HG03460 (cell line): ENCODE measurements around the gene EYS.
"Not testable (repeated sequence)": the region's sequence is repeated elsewhere in the genome, so short reads cannot be mapped to it uniquely, and the experiment has no call there.

Source experiments
- ATAC-seq: cut with Tn5 transposase; IDR thresholded peaks from one replicate; pipeline ENCODE4 v1.9.1; 2021; ENCODE audit not compliant: unreplicated experiment

The EYS gene

DNA sequence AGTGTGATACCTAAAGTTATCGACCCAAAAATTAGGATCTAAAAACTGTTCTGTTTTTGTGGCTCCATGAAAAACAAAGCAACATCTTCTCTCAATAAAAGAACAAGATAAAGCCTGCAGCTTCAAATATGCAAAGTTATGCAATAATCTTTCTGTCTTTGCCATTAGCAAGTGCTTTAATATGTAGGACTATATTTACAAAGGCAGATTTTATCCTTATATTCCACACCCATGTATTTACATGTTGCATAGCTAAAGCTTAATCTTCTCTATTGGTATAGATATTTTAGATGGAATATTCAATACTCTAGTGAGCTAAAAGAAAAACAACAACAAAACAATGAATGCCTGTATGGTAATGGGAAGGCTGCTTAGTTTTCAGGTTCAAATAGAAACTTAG, 1443.2 kb downstream of the EYS start:
- no peak for ATAC-seq

DNA sequence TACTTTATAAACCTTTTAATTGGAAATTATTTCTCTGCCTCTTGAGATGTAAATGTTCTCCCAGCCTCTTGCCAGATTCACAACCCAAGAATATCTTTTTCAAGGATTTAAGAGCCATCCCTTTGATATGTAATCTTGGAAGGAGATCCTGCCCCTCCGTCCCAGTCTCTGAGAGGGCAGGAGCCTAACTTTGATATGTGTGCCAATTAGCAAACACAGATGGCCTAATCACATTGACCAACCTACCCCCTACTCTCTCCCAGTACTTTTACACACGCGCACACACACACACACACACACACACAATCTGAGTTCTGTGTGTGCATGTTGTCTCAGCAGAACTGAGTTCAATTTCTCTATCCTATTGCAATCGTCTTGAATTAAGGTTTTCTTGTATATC, 1447.7 kb downstream of the EYS start:
- ATAC-seq: no peak

- no peak for ATAC-seq
Observed at GRCh38 chr6:64258752-64259151, 1448.3 kb downstream of the EYS start.

DNA sequence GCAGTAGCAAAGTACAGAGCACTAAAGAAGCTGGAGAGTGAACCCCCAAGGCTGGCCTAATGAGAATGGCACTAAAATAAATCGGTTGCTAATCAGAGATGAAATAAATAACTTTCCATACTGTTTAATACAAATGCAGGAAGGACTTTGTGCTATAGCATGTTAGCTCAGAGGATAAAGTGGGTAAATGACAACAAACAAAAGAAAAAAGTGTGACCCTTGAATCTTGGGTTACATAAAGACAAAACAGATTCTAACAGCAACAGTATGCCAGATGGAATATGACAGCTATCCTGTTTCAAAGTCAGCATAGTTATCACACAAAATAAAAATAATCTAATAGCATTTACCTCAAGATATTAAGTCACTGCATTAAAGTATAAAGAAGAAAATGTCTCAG, 1448.7 kb downstream of the EYS start:
- no peak for ATAC-seq

- ATAC-seq: no peak
Observed at GRCh38 chr6:64257586-64257985, 1449.4 kb downstream of the EYS start.

DNA sequence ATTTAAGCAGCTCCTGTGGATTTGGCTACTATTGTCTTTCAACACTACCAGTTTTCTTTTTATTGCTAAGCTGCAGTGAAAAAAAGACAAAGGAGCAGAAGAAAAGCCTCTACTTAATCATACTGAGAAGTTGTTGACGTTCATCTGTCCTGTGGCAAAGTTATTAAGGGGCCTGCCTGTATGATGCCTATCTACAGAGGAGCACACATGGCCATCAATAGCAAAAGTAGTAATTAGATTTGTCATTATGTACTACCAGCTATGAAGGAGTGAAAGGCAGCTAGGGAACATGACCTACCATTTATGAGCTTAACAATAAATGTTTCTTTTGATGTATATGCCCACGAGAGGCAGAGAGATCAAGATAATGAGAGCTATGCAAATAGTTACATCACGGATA, 1450.5 kb downstream of the EYS start:
- ATAC-seq: no peak

GRCh38 chr6:64255000-64255399, 1452.0 kb downstream of the EYS start:
- ATAC-seq: no peak

- no peak for ATAC-seq
Observed at GRCh38 chr6:64254558-64254957, 1452.5 kb downstream of the EYS start.

GRCh38 chr6:64252256-64252655, 1454.8 kb downstream of the EYS start:
- ATAC-seq: no peak

DNA sequence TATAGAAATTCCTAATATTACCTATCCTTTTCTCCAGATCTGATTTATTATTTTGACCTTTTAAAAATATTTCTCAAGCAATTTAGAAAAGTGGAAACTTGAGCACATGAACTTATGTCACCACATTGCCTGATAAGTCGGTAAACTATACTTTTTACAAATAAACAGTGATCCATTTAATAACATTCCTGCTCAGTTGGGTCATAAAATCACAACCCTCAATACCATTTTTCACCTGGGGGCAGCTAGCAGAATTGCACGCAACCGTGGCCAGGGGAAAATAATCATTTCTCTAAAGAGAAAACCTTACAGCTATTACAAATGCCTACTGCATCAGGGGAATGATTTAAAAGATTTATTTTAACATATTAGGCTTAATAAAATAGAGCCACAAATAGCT, 1456.9 kb downstream of the EYS start:
- no peak for ATAC-seq

DNA sequence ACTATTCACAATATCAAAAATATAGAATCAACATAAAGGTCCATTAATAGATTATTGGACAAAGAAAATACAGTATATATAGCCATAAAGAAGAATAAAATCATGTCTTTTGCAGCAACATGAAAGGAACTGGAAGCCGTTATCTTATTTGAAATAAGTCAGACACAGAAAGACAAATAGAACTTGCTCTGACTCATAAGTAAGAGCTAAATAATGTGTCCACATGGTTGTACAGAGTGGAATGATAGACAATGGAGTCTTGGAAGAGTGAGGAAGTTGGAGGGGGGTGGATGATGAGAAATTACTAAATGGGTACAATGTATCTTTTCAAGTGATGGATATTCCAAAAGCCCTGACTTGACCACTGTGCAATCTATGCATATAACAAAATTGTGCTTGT, 1457.9 kb downstream of the EYS start:
- no peak for ATAC-seq

- no peak for ATAC-seq
Observed at GRCh38 chr6:64243618-64244017, 1463.4 kb downstream of the EYS start.

- ATAC-seq: not testable (repeated sequence)
Observed at GRCh38 chr6:64238908-64239307, 1468.1 kb downstream of the EYS start.

DNA sequence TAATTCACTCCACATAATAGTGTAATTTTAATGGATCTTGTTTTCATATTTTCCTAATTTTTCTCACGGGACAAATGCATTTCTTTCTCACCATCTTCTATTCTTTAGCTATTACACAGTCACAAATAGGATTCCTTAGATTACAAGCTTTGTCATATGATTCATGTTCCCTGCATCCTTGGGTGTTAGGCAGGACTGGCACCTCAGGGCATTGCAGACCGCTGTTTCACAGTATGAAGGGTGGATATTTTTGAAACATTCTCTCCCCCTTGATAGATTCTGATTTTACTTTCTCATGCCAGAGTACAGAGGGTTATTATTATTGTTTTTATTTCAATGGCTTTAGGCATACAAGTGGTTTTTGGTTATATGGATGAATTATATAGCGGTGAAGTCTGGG, 1469.0 kb downstream of the EYS start:
- ATAC-seq: no peak

- no peak for ATAC-seq
Observed at GRCh38 chr6:64233746-64234145, 1473.3 kb downstream of the EYS start.

DNA sequence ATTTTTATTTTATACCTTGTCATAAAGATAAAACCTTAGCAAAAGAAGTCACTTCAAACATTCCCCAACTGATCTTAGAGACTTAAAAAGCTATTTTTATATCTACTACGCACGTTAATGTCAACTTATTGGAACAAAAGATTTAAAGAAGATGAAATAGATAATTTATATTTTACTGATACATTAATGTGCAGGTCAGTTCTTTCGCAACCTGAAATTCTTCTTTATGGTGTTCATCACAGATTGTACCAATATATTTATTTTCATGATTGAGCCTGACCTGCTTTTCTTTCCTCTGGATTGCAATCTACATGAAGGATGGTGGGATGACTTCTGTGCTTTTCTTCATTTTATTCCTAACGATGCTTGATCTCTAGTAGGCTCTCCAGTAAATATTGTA, 1475.1 kb downstream of the EYS start:
- ATAC-seq: no peak

DNA sequence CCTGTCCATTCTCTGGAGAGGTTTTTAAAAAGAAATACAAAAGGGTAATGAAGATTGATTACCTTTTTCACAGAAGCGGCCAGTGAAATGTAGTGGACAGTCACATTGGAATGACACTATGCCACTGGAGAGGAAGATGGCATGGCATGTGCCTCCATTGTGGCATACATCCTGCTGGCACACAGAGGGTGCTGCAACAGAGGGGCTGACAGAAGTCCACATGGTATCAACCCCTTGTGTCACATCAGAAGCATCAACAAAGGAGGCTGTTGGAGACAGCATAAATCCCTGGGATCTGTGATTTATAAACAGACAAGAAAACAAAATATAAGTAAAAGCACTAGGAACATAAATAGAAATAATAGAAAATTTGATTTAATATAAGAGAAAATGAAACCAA, 1476.5 kb downstream of the EYS start:
- ATAC-seq: no peak

GRCh38 chr6:64227863-64228262, 1479.2 kb downstream of the EYS start:
- no peak for ATAC-seq

DNA sequence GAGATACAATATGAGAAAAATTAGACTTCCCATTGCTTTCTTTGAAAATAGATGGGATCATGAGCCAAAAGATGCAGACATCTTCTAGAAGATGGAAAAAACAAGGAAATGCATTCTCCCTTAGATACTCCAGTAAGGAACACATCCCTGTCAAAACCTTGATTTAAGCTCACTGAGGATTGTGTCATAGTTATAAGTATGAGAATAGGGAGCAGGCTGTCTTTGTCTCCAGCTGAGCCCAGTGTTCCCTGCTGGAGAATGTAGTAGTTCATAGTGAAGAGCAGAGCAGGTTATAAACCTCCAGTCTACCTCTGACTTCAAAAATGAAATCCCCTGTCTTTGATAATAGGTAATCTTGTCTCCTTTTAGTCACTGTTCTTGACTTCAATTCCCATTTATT, 1481.5 kb downstream of the EYS start:
- no peak for ATAC-seq

- no peak for ATAC-seq
Observed at GRCh38 chr6:64224819-64225218, 1482.2 kb downstream of the EYS start.

- ATAC-seq: no peak
Observed at GRCh38 chr6:64221776-64222175, 1485.2 kb downstream of the EYS start.

GRCh38 chr6:64220801-64221200, 1486.2 kb downstream of the EYS start:
- ATAC-seq: no peak

DNA sequence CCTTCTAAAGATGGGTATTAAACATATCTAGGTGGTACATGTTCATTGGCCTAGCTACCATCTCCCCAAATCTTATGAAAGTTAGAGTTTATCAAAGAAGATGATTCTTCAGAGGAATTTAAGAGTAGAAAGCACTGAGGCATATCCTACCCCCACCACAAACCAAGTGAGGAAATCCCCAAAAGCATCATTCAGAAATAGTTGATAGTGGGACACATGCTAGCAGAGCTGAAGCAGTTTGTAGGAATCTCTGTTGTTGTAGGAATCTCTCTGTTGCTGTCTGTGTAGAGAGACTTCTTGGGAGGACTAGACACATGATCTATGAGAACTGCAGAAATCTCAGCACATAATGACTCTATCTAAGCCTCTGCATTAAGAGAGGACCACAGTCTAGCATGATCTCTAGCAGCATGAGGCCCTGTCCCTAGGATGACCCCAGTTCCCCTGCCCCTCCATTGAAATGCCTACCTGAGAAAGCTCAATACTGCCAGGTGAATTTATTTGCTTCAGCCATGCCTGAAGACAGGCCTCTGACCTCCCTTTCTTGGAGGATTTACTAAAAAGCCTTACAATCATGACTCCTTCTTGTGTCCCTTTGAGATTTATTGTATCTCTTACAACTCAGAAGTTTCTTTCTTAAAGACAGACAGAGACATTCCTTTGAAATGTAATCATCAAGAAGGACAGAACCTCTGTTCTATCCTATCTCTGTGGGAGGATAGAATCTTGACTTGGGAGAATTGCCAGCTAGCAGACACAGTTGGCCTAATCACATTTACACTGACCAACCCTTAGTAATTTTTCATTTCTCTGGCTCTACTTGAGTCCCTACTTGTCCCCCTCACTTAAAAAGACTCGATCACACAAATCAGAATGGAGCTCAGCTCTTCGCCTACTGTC, 1489.1 kb downstream of the EYS start:
- peak; percentile 72 for ATAC-seq
